ENCODE measurements around the gene PPP1R13L. TPM values are rescaled to one million over a fixed set of nuclear protein-coding genes. Genes with fewer than 3 reads are reported as not detected.

PPP1R13L gene
- total and polyA plus RNA-seq, 2 experiments from 2014 or later, result 3.9 to 6.4 TPM

- in situ Hi-C loops (cut with MboI), result no loop called here
- Histone ChIP-seq H3K9me2 (ENCODE audit: insufficient read depth) (no peaks in the 10 kb centered on the region), H3K27me3 (replicated peaks; ENCODE audit: insufficient read depth) (no peaks in the 10 kb centered on the region), H3K79me2 (ENCODE audit: insufficient read depth) (no peaks in the 10 kb centered on the region), H2AFZ (no peak overlapping the region), H3K9ac (no peak overlapping the region), H3K9me3 (ENCODE audit: low read depth) (no peaks in the 10 kb centered on the region), H3K4me1 (ENCODE audit: insufficient read depth) (no peaks in the 10 kb centered on the region), H4K20me1 (ENCODE audit: insufficient read depth) (no peaks in the 10 kb centered on the region), H3K4me3 (no peak overlapping the region), H3K4me2 (ENCODE audit: unreplicated experiment) (no peak overlapping the region), H3K36me3 (ENCODE audit: low read depth) (no peaks in the 10 kb centered on the region), H3K27ac (no peak overlapping the region), H3F3A (ENCODE audit: insufficient read depth) (no peaks in the 10 kb centered on the region)
- TF ChIP-seq EZH2phosphoT487 (IDR thresholded peaks at IDR 0.05; ENCODE audit: insufficient read depth, low read depth), result no peak
- TF ChIP-seq EZH2 (IDR thresholded peaks at IDR 0.05; ENCODE audit: insufficient read depth, poor library complexity, severe bottlenecking), result no peak
- no peak for DNase-seq
- 77% methylated on average over 10 of the region's 10 CpGs for WGBS, 2 experiments (ENCODE audit: low coverage in 1 of 2, low lambda C conversion rate in 2 of 2, missing lambda C conversion rate in 2 of 2)
Observed at GRCh38 chr19:45333609-45334303, 71.1 kb downstream of the PPP1R13L start.

- H2AFZ ChIP-seq, result no peak overlapping the region
- TF ChIP-seq EZH2phosphoT487 (IDR thresholded peaks at IDR 0.05; ENCODE audit: insufficient read depth, low read depth) (no peak), EZH2 (IDR thresholded peaks at IDR 0.05; ENCODE audit: insufficient read depth, poor library complexity, severe bottlenecking) (no peak)
- no peaks in the 10 kb centered on the region for H3F3A ChIP-seq (ENCODE audit: insufficient read depth)
- no peaks in the 10 kb centered on the region for H3K4me1 ChIP-seq (ENCODE audit: insufficient read depth)
- H4K20me1 ChIP-seq (ENCODE audit: insufficient read depth), result no peaks in the 10 kb centered on the region
- no peak overlapping the region for H3K4me2 ChIP-seq (ENCODE audit: unreplicated experiment)
- H3K27me3 ChIP-seq (replicated peaks; ENCODE audit: insufficient read depth), result no peaks in the 10 kb centered on the region
- WGBS, 2 experiments (ENCODE audit: low coverage in 1 of 2, low lambda C conversion rate in 2 of 2, missing lambda C conversion rate in 2 of 2), result 73 to 75% methylated on average over 7 of the region's 7 CpGs
- in situ Hi-C loops (cut with MboI), result no loop called here
- no peaks in the 10 kb centered on the region for H3K79me2 ChIP-seq (ENCODE audit: insufficient read depth)
- no peak overlapping the region for H3K9ac ChIP-seq
- no peaks in the 10 kb centered on the region for H3K9me2 ChIP-seq (ENCODE audit: insufficient read depth)
- no peak overlapping the region for H3K4me3 ChIP-seq
- no peak overlapping the region for H3K27ac ChIP-seq
- no peak for DNase-seq
- no peaks in the 10 kb centered on the region for H3K9me3 ChIP-seq (ENCODE audit: low read depth)
- H3K36me3 ChIP-seq (ENCODE audit: low read depth), result no peaks in the 10 kb centered on the region
Observed at GRCh38 chr19:45331411-45331810, 73.5 kb downstream of the PPP1R13L start.

Small RNA genes within 50 kb of the gene (microRNA-seq; reads per million reads assigned to microRNA genes)
- not detected for gene MIR6088 (ENCODE audit: borderline number of aligned reads)

Small RNA genes within 50 kb of the gene (small RNA-seq; reads per million reads assigned to genes)
- not detected for gene MIR6088 (ENCODE audit: low read depth, low replicate concordance)

Other genes with a start within 250 kb of the PPP1R13L start
- 0.11 and 0.25 TPM in 2 replicates for gene NKPD1, start 244.1 kb downstream of the PPP1R13L start, total RNA-seq (2014; rRNA removed; shearing (Covaris generic))
- not detected in 2 replicates for gene NKPD1, start 244.1 kb downstream of the PPP1R13L start, polyA plus RNA-seq (2016; fragmentation: Nextera tagmentation; extraction: Ambion mirVana)
- 0.89 and 11.2 TPM in 2 replicates for gene TRAPPC6A, start 226.8 kb downstream of the PPP1R13L start, total RNA-seq (2014; rRNA removed; shearing (Covaris generic))
- 16.9 and 18.8 TPM in 2 replicates for gene TRAPPC6A, start 226.8 kb downstream of the PPP1R13L start, polyA plus RNA-seq (2016; fragmentation: Nextera tagmentation; extraction: Ambion mirVana)
- gene BLOC1S3, start 226.3 kb downstream of the PPP1R13L start, total RNA-seq (2014; rRNA removed; shearing (Covaris generic)), result 4.3 and 9.0 TPM in 2 replicates
- gene BLOC1S3, start 226.3 kb downstream of the PPP1R13L start, polyA plus RNA-seq (2016; fragmentation: Nextera tagmentation; extraction: Ambion mirVana), result 7.2 and 8.9 TPM in 2 replicates
- 0.38 TPM in 1 of 2 replicates, not detected in the other for gene EXOC3L2, start 159.7 kb downstream of the PPP1R13L start, total RNA-seq (2014; rRNA removed; shearing (Covaris generic))
- 0.06 TPM in 1 of 2 replicates, not detected in the other for gene EXOC3L2, start 159.7 kb downstream of the PPP1R13L start, polyA plus RNA-seq (2016; fragmentation: Nextera tagmentation; extraction: Ambion mirVana)
- 10.2 and 11.6 TPM in 2 replicates for gene MARK4, start 153.8 kb downstream of the PPP1R13L start, total RNA-seq (2014; rRNA removed; shearing (Covaris generic))
- 4.0 and 4.9 TPM in 2 replicates for gene MARK4, start 153.8 kb downstream of the PPP1R13L start, polyA plus RNA-seq (2016; fragmentation: Nextera tagmentation; extraction: Ambion mirVana)
- not detected in 2 replicates for gene CKM, start 82.2 kb downstream of the PPP1R13L start, total RNA-seq (2014; rRNA removed; shearing (Covaris generic))
- 0.11 TPM in 1 of 2 replicates, not detected in the other for gene CKM, start 82.2 kb downstream of the PPP1R13L start, polyA plus RNA-seq (2016; fragmentation: Nextera tagmentation; extraction: Ambion mirVana)
- not detected in 2 replicates for gene KLC3, start 64.3 kb downstream of the PPP1R13L start, total RNA-seq (2014; rRNA removed; shearing (Covaris generic))
- gene KLC3, start 64.3 kb downstream of the PPP1R13L start, polyA plus RNA-seq (2016; fragmentation: Nextera tagmentation; extraction: Ambion mirVana), result not detected in 2 replicates
- 29.8 and 32.3 TPM in 2 replicates for gene ERCC2, start 34.5 kb downstream of the PPP1R13L start, total RNA-seq (2014; rRNA removed; shearing (Covaris generic))
- 13.7 TPM in 2 replicates for gene ERCC2, start 34.5 kb downstream of the PPP1R13L start, polyA plus RNA-seq (2016; fragmentation: Nextera tagmentation; extraction: Ambion mirVana)
- gene POLR1G, start 1.6 kb upstream of the PPP1R13L start, total RNA-seq (2014; rRNA removed; shearing (Covaris generic)), result 3.9 and 8.8 TPM in 2 replicates
- gene POLR1G, start 1.6 kb upstream of the PPP1R13L start, polyA plus RNA-seq (2016; fragmentation: Nextera tagmentation; extraction: Ambion mirVana), result 7.2 and 10.8 TPM in 2 replicates
- 63.0 and 79.8 TPM in 2 replicates for gene ERCC1, start 18.8 kb upstream of the PPP1R13L start, total RNA-seq (2014; rRNA removed; shearing (Covaris generic))
- 89.0 and 90.9 TPM in 2 replicates for gene ERCC1, start 18.8 kb upstream of the PPP1R13L start, polyA plus RNA-seq (2016; fragmentation: Nextera tagmentation; extraction: Ambion mirVana)
- gene FOSB, start 62.9 kb upstream of the PPP1R13L start, total RNA-seq (2014; rRNA removed; shearing (Covaris generic)), result 11.9 and 16.1 TPM in 2 replicates
- 4.8 and 8.3 TPM in 2 replicates for gene FOSB, start 62.9 kb upstream of the PPP1R13L start, polyA plus RNA-seq (2016; fragmentation: Nextera tagmentation; extraction: Ambion mirVana)
- gene RTN2, start 92.0 kb upstream of the PPP1R13L start, total RNA-seq (2014; rRNA removed; shearing (Covaris generic)), result 14.8 and 19.6 TPM in 2 replicates
- gene RTN2, start 92.0 kb upstream of the PPP1R13L start, polyA plus RNA-seq (2016; fragmentation: Nextera tagmentation; extraction: Ambion mirVana), result 7.8 and 8.2 TPM in 2 replicates
- 0.32 TPM in 1 of 2 replicates, not detected in the other for gene PPM1N, start 93.4 kb upstream of the PPP1R13L start, total RNA-seq (2014; rRNA removed; shearing (Covaris generic))
- 0.33 and 0.63 TPM in 2 replicates for gene PPM1N, start 93.4 kb upstream of the PPP1R13L start, polyA plus RNA-seq (2016; fragmentation: Nextera tagmentation; extraction: Ambion mirVana)
- gene VASP, start 102.4 kb upstream of the PPP1R13L start, total RNA-seq (2014; rRNA removed; shearing (Covaris generic)), result 108 and 135 TPM in 2 replicates
- 31.9 and 32.6 TPM in 2 replicates for gene VASP, start 102.4 kb upstream of the PPP1R13L start, polyA plus RNA-seq (2016; fragmentation: Nextera tagmentation; extraction: Ambion mirVana)
- 5.3 and 10.6 TPM in 2 replicates for gene OPA3, start 179.7 kb upstream of the PPP1R13L start, total RNA-seq (2014; rRNA removed; shearing (Covaris generic))
- 11.8 and 11.9 TPM in 2 replicates for gene OPA3, start 179.7 kb upstream of the PPP1R13L start, polyA plus RNA-seq (2016; fragmentation: Nextera tagmentation; extraction: Ambion mirVana)
- gene GPR4, start 197.1 kb upstream of the PPP1R13L start, total RNA-seq (2014; rRNA removed; shearing (Covaris generic)), result 0.32 TPM in 1 of 2 replicates, not detected in the other
- 0.51 and 1.6 TPM in 2 replicates for gene GPR4, start 197.1 kb upstream of the PPP1R13L start, polyA plus RNA-seq (2016; fragmentation: Nextera tagmentation; extraction: Ambion mirVana)
- 24.4 and 27.5 TPM in 2 replicates for gene EML2, start 234.3 kb upstream of the PPP1R13L start, total RNA-seq (2014; rRNA removed; shearing (Covaris generic))
- gene EML2, start 234.3 kb upstream of the PPP1R13L start, polyA plus RNA-seq (2016; fragmentation: Nextera tagmentation; extraction: Ambion mirVana), result 6.6 and 8.3 TPM in 2 replicates

All from GM23248 (cell line).